Ectodermal cell (in vitro differentiated cells): ENCODE measurements around the gene GORASP2.
A peak's percentile ranks its signal among the peaks of the same experiment; 100 is the strongest.

ENCODE experiments used
- H3K27ac ChIP-seq: 2 replicates; pipeline ENCODE4 v1.7.0; 2013; ENCODE audit warnings: mild to moderate bottlenecking, low read depth, low read length; ENCODE audit not compliant: insufficient read depth, poor library complexity, severe bottlenecking
- H3K27me3 ChIP-seq: 2 replicates; pipeline ENCODE4 v1.7.0; 2013; ENCODE audit warnings: mild to moderate bottlenecking, low read length; ENCODE audit not compliant: insufficient read depth, control insufficient read depth, poor library complexity, severe bottlenecking
- H3K36me3 ChIP-seq: one replicate; pipeline ENCODE4 v1.7.0; 2013; ENCODE audit warnings: low read length; ENCODE audit not compliant: control insufficient read depth, insufficient read depth
- H3K4me1 ChIP-seq: one replicate; pipeline ENCODE4 v1.7.0; 2013; ENCODE audit warnings: low read length; ENCODE audit not compliant: control insufficient read depth, insufficient read depth
- H3K4me3 ChIP-seq: 2 replicates; pipeline ENCODE4 v1.7.0; 2013; ENCODE audit warnings: low read depth, low read length, control low read depth; ENCODE audit not compliant: insufficient read depth
- H3K9me3 ChIP-seq: 2 replicates; pipeline ENCODE4 v1.7.0; 2013; ENCODE audit warnings: mild to moderate bottlenecking, low read length, moderate library complexity; ENCODE audit not compliant: control insufficient read depth
- WGBS, 2 experiments: methylation state at CpG; one replicate each; pipeline ENCODE4 v1.1.7; 2013; ENCODE audit warnings: missing lambda C conversion rate in 2 of 2; 5-methylcytosine and 5-hydroxymethylcytosine counted together

GORASP2 gene

GRCh38 chr2:170973225-170973491 lies 44.1 kb downstream of the GORASP2 start:
- Histone ChIP-seq H3K27me3 (no peaks in the 10 kb centered on the region), H3K9me3 (no peaks in the 10 kb centered on the region), H3K27ac (no peak overlapping the region), H3K36me3 (no peaks in the 10 kb centered on the region), H3K4me3 (no peak overlapping the region), H3K4me1 (no peaks in the 10 kb centered on the region)
- WGBS, 2 experiments = 27 to 34% methylated on average over 12 of the region's 12 CpGs

GRCh38 chr2:170973492-170974303 lies 44.6 kb downstream of the GORASP2 start:
- Histone ChIP-seq H3K4me3 (peak overlapping the region; percentile 30), H3K4me1 (no peaks in the 10 kb centered on the region), H3K27me3 (no peaks in the 10 kb centered on the region), H3K27ac (no peak overlapping the region), H3K9me3 (no peaks in the 10 kb centered on the region), H3K36me3 (no peaks in the 10 kb centered on the region)
- 38% methylated on average over 67 of the region's 67 CpGs for WGBS, 2 experiments

- no peaks in the 10 kb centered on the region for H3K36me3 ChIP-seq
- H3K9me3 ChIP-seq = no peaks in the 10 kb centered on the region
- H3K27me3 ChIP-seq = no peaks in the 10 kb centered on the region
- 88 to 91% methylated on average over 9 to 11 of the region's 11 CpGs for WGBS, 2 experiments
- no peak overlapping the region for H3K4me3 ChIP-seq
- H3K27ac ChIP-seq = no peak overlapping the region
- no peaks in the 10 kb centered on the region for H3K4me1 ChIP-seq
These were observed 45.4 kb downstream of the GORASP2 start for GRCh38 chr2:170974304-170974993.

DNA sequence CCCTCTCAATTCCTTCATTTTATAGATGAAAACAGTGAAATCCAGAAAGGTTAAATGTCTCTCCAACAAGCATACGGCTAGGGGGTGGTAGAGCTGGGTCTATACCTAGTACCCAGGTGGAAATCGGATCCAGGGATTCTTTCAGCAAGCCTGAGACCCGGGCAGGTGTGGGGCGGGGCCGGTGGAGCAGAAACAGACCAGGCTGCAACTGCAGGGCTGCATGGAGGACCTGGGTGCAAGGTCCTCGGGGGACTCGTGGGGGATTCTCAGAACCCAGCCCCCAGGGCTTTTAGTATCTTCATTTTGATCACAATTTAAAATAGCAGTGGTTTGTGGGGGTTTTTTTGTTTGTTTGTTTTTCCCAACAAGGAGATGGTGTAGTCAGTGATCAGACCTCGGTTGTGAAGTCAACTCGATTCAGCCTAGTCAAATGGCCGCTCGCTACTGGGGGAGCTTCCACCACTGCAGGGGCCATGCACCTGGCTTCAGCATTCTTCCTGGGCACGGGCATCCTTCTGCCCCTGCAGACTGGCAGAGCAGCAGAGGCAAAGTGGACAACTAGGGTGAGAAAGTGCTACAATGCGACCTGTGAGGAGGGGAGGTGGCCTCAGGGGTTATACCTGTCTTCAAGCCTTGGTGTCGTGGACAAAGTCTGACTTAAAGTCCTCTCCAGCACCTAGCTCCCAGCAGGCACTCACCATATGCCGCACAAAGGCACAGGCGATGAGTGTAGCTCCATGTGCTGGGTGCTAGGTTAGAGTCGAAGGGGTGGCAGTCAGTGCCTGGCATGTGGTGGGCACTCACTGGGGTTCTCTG lies 46.3 kb downstream of the GORASP2 start:
- Histone ChIP-seq H3K4me1 (no peaks in the 10 kb centered on the region), H3K4me3 (no peak overlapping the region), H3K27ac (no peak overlapping the region), H3K27me3 (no peaks in the 10 kb centered on the region), H3K36me3 (no peaks in the 10 kb centered on the region), H3K9me3 (no peaks in the 10 kb centered on the region)
- 94% methylated on average over 17 of the region's 17 CpGs for WGBS, 2 experiments

- no peaks in the 10 kb centered on the region for H3K4me1 ChIP-seq
- no peaks in the 10 kb centered on the region for H3K9me3 ChIP-seq
- H3K27ac ChIP-seq = no peak overlapping the region
- 90 to 94% methylated on average over 4 of the region's 4 CpGs for WGBS, 2 experiments
- no peaks in the 10 kb centered on the region for H3K36me3 ChIP-seq
- H3K27me3 ChIP-seq = no peaks in the 10 kb centered on the region
- no peak overlapping the region for H3K4me3 ChIP-seq
These were observed 46.9 kb downstream of the GORASP2 start for GRCh38 chr2:170975943-170976270.

DNA sequence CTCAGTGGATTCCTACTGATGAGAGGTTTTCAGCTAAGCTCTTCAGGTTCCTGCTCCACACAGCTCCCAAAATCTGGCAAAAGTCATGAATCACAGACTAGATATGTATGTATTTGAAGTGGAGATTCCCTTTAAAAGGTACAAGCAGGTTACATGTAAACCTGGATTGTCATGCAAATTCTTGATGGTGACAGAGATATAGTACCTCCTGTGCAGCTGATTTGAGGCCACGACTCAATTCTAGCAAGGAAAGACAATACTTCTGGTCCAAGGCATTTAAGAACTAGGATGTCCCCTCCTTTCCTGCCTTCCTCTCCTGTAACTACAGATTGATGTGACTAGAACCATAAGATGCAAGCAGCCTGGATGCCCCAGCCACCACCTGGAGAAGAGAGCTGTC lies 55.0 kb downstream of the GORASP2 start:
- no peak overlapping the region for H3K4me3 ChIP-seq
- H3K36me3 ChIP-seq = no peaks in the 10 kb centered on the region
- no peaks in the 10 kb centered on the region for H3K27me3 ChIP-seq
- H3K9me3 ChIP-seq = no peaks in the 10 kb centered on the region
- WGBS, 2 experiments = 48 to 53% methylated on average over 1 of the region's 1 CpG
- H3K4me1 ChIP-seq = no peaks in the 10 kb centered on the region
- H3K27ac ChIP-seq = no peak overlapping the region

- 94 to 98% methylated on average over 5 of the region's 5 CpGs for WGBS, 2 experiments
- Histone ChIP-seq H3K27me3 (no peaks in the 10 kb centered on the region), H3K27ac (no peak overlapping the region), H3K4me1 (no peaks in the 10 kb centered on the region), H3K4me3 (no peak overlapping the region), H3K36me3 (no peaks in the 10 kb centered on the region), H3K9me3 (no peaks in the 10 kb centered on the region)
These were observed 56.4 kb downstream of the GORASP2 start for GRCh38 chr2:170985407-170985806.

- 96 to 98% methylated on average over 8 of the region's 8 CpGs for WGBS, 2 experiments
- H3K4me3 ChIP-seq = no peak overlapping the region
- H3K9me3 ChIP-seq = no peaks in the 10 kb centered on the region
These were observed 57.7 kb downstream of the GORASP2 start for GRCh38 chr2:170986566-170987258.

DNA sequence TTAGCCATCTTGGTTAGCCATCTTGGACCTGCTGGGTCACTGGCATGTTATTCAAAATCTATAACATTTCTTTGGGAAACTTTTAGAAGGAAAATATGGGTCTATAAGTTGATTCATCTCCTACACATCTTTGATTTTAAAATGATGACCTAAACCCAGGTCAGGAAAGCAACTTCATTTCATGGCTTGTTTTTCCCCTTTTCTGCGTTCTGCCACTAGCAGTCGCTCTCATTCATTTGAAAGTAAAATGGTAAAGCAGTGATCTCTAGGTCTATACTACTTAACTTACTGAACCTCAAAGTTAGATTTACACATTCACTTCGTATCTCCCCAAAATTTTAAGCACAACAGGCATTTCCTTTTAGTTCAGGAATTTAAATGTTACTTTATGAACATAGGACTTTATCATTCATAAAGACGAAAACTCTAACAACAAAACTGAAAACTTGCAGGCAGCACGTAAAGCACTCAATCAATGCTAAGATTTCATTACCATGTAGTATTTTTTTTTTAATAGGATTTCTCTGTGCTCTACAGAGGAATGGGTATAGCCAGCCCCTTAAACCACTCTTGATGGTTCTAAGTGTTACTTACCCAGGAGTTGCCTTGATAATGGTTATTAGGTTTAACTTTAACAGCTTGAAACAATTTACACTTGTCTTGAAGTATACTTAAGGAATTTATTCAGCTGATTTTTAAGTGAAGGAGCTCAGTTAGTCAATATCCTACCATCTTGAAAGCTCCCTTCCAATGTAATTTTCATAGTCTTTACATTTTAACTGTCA lies 62.5 kb downstream of the GORASP2 start:
- peaks cover 14% of the 10 kb centered on the region for H3K36me3 ChIP-seq
- H3K27me3 ChIP-seq = no peaks in the 10 kb centered on the region
- H3K4me1 ChIP-seq = no peaks in the 10 kb centered on the region
- WGBS, 2 experiments = 78 to 93% methylated on average over 4 to 5 of the region's 5 CpGs
- H3K4me3 ChIP-seq = no peak overlapping the region
- H3K9me3 ChIP-seq = no peaks in the 10 kb centered on the region
- H3K27ac ChIP-seq = no peak overlapping the region

More at GRCh38 chr2:170986566-170987258, 57.7 kb downstream of the GORASP2 start:
- Histone ChIP-seq H3K4me1 (no peaks in the 10 kb centered on the region), H3K36me3 (no peaks in the 10 kb centered on the region), H3K27me3 (no peaks in the 10 kb centered on the region), H3K27ac (no peak overlapping the region)
